GM12891 (cell line): ENCODE data around the gene DSG4.

ENCODE experiments used
- PAX5 ChIP-seq: IDR thresholded peaks from 2 replicates; pipeline ENCODE4 v1.6.1; 2011; ENCODE audit warnings: low read length, moderate library complexity, mild to moderate bottlenecking; ENCODE audit not compliant: insufficient read depth, severe bottlenecking
- POLR2A ChIP-seq: IDR thresholded peaks from 2 replicates; pipeline ENCODE4 v1.6.1; 2011; ENCODE audit warnings: low read depth, low read length, control low read depth
- POLR2AphosphoS5 ChIP-seq: IDR thresholded peaks from 2 replicates; pipeline ENCODE4 v1.6.1; 2011; ENCODE audit warnings: low read depth, low read length, control low read depth
- POU2F2 ChIP-seq: IDR thresholded peaks from 2 replicates; pipeline ENCODE4 v1.6.1; 2011; ENCODE audit warnings: low read depth, mild to moderate bottlenecking, control low read depth, low read length, moderate library complexity
- SPI1 ChIP-seq: IDR thresholded peaks from 2 replicates; pipeline ENCODE4 v1.6.1; 2011; ENCODE audit warnings: low read depth, low read length, control low read depth
- TAF1 ChIP-seq: IDR thresholded peaks from 2 replicates; pipeline ENCODE4 v1.6.1; 2011; ENCODE audit warnings: low read depth, low read length, control low read depth

- TF ChIP-seq POLR2AphosphoS5 (no peak), POLR2A (no peak), TAF1 (no peak), POU2F2 (no peak), PAX5 (no peak), SPI1 (no peak)
These were observed 21.6 kb upstream of the DSG4 start for GRCh38 chr18:31354990-31355389.
